ENCODE data around the gene SRC.

Gene SRC

DNA sequence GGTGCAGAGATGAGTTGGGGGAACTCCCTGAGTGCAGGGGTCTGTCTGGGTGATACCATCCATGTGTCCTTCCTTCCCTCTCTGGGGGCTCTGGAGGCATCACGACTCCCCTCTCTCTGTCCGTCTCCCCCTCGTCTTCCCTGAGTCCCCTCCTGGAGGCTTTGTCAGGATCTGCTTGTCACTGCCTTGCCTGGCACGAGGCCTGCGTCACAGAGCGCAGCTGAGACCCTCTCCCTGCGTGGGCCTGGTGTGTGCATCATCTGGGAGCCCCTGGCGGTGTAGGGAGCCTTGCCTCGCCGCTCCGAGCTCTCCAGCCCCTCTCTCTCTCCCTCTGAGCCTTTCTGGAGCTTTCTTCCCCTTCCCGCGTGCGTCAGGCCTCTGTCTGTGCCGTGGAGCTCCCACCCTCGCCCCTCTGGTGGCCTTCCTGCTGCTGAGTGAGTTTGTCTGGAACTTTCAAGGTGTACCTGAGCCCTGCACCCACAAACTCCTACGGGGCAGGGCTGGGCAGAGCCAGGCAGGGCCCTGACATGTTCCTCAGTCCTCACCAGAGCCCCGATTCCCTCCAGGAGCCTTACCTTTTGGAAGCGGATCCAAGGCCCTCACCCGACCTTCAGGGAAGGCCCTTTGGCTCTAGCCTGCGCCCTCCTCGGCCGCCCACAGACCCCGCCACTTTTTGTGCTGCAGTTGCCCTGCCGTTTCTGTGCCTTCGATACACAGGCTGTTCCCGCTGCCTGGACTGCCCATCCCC lies 70.3 kb downstream of the SRC start:
- DNase-seq = no peak

DNA sequence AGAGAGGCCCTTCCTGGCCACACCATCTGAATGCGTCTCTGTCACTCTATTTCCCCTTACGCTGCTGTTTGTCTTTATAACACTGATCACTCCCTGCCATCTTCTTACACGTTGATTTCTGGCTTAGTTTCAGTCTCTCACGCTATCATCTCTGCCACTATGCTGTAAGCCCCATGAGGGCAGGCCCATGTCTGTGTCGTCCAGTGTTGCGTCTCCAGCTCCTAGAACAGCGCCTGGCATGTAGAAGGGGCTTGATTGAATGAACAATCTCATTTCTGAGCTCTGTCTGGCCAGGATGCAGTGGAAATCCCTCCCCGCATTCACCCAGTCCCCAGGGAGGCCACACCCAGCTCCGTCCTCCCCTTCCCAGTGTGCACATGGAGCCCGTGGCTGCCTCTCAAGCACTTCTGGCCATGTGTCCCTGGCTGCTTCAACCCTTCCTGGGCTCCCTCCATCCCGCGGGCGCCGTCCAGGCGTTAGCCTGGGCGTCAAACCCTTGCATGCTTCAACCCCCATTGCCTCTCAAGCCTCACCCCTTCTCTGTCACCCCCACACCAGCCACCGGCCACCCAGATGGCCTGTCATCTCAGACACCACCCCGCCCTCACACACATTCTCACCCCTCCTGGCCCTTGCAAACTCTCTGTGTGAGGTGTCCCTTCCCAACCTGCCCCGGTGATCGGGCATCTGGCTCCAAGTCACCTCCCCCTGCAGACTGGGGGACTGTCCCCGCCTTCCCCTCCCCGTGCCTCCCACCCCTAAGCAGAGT lies 71.1 kb downstream of the SRC start:
- DNase-seq = no peak

- DNase-seq = no peak
Measured at GRCh38 chr20:37417617-37418467, 71.9 kb downstream of the SRC start.

DNA sequence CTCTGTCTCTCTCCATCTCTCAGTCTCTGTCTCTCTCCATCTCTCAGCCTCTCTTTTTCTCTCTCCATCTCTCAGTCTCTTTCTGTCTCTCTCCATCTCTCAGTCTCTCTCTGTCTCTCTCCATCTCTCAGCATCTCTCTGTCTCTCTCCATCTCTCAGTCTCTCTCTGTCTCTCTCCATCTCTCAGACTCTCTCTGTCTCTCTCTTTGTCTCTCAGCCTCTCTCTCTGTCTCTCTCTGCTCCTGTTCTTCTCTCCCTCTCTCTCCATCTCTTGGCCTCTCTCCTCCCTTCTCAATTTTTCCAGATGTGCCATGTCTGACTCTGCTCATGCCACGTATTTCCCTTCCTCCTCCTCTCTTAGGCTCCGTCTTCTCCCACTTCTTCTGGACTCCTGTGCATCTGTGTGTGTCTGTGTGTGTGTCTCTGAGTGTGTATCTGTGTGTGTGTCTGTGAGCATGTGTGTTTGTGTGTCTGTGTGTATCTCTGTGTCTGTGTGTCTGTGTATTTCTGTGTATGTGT lies 72.7 kb downstream of the SRC start:
- DNase-seq = no peak

DNA sequence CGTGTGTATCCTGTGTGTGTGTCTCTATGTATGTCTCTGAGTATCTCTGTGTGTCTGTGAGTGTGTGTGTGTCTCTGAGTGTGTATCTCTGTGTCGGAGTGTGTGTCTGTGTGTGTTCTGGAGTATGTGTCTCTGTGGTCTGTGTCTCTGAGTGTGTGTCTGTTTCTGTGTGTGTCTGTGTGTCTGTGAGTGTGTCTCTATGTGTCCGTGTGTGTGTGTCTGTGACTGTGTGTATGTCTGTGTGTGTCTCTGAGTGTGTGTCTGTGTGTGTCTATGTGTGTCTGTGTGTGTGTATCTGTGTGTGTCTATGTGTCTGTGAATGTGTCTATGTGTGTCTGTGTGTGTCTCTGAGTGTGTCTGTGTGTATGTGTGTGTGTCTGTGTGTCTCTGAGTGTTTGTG lies 73.4 kb downstream of the SRC start:
- no peak for DNase-seq

DNA sequence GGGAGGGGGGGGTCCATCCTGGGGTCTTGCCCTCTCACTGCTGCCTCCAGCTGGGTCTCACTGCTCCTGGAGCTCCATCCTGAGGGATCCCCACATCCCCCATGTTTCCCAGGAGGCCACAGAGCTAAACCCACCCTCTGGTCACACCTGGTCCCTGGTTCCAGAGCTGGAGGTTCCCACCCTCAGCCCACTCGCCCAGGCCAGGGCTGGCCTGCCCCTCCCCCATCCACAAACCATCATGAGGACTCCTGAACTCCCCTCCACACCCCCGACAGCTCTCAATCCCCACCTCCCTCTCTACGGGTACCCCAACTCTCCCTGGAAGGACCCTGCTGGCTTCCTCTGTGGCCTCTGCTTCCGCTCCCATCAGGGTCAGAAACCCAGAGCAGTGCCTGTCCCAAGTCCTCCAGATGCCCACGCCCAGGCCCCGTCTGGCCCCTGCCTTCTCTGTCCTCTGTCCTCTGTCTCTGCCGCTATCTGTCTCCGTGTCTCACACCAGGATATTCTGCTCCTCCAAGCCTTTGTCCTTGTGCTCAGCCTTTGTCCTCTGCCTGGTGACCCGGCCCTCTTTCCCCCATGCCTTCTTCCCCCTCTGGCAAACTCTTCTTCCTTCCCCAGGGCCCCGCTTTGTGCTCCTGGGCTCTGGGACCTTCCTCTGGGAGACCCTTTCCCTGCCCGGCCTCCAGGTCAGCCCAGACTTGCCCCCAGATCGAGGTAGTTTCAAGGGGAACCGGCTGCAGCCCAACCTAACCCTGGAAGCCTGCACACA lies 74.0 kb downstream of the SRC start:
- no peak for DNase-seq

DNA sequence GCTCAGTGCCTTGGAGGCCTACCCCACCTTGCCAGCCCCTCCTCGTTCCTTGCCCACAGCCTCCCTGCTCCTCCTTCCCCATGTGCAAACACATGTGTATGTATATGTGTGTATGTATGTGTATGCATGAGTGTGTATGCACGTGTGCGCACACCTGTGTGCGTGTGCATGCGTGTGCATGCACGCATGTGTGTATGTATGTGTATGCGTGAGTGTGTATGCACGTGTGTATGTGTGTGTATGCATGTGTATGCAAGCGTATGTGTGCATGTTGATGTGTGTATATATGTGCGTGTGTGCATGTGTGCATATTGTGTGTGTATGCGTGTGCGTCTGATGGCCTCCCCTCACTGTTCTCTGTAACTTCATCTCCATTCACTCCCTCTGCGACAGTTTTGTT lies 74.7 kb downstream of the SRC start:
- no peak for DNase-seq

DNA sequence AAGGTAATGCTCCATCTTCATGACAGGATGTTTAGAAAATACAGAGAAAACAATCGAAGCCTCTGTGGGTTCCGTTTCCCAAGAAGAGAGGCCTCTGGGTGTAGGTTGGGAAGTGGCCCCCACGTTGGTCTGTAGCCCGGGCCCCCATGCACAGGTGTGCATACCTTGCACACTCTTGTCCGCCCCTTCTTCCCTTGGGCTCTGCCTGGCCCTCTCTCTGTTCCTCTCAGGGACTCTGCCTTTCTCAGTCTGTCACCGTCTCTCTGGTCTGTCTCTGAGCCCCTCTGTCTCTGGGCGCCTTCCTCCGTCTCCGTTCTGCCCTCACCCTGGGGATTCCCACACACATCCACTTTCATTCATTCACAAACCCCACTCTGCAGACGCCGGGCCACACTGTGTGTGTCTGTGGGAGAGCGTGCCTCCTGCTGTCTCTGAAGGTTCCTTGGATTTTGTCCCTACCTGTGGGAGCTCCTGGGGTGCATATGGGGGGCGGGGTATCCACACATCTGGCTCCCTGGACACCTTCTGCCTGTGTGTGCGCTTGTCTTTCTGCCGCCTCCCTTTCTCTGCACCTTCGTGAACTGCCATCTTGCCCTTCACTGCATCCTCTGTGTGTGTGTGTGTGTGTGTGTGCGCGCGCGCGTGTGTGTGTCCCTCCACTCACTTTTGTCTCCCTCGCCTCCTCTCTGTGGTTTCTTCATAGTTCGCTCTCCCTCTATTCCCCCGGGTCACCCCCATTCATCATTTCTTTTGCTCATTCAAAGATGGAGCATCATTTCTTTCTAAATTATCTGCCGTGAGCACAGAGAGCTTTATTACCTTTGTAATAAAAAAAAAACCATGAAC lies 75.3 kb downstream of the SRC start:
- no peak for DNase-seq

- DNase-seq = no peak
Measured at GRCh38 chr20:37421988-37422387, 76.0 kb downstream of the SRC start.

DNA sequence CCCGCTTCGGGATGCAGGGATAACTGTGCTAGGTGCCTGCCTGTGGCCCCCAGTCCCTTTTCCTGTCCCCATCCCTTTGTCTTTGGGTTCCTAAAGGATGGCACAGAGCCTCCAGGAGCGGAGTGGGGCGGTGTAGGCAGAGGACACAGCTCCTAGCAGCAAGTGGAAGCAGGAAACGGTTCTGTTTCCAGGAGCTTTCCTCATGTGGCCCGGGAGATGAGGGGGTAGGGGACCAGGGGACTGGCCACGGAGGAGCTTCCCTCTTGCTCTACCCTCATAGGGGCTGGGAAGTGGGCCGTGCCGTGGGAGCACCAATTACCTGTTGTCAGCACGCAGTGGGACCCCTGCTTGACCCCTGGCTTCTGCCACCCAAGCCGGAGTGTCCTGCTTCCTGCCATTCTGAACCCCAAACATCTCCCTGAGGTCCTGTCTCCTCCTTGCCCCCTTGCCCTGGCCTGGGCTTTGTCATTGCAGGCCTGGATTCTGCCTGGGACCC lies 76.9 kb downstream of the SRC start:
- no peak for DNase-seq

GRCh38 chr20:37423545-37423944 lies 77.6 kb downstream of the SRC start:
- no peak for DNase-seq

DNA sequence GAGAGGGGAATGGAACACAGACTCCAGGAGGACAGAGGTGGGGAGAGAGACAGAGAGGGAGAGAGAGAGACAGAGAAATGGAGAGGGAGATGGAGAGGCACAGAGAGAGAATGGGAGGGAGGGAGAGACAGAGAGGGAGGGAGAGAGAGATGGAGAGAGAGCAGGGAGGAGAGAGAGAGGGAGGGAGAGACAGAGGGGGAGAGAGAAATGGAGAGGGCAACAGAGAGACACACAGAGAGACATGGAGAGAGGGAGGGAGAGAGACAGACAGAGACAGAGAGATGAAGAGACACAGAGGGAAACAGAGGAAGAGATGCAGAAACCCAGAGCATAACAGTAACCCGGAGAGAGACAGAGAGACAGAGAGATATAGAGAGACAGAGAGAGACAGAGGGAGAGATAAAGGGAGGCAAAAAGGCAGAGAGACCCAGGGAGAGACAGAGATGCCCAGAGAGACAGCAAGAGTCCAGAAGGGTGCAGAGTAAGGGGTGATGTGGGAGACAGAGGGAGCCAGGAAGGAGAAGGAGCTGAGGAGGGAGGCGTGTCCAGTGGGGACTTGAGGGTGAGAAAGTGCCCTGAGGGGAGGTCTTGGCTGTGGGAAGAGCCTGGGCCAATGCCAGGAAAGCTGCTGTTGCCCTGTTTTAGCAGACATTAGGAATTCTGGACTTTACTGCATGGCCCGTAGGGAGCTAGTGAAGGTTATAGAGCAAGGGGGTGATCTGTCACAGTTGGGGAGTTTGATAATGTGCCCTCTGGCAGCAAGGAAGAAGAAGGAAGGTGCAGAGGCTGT lies 78.3 kb downstream of the SRC start:
- no peak for DNase-seq

- DNase-seq = no peak
Measured at GRCh38 chr20:37425103-37425625, 79.2 kb downstream of the SRC start.

DNA sequence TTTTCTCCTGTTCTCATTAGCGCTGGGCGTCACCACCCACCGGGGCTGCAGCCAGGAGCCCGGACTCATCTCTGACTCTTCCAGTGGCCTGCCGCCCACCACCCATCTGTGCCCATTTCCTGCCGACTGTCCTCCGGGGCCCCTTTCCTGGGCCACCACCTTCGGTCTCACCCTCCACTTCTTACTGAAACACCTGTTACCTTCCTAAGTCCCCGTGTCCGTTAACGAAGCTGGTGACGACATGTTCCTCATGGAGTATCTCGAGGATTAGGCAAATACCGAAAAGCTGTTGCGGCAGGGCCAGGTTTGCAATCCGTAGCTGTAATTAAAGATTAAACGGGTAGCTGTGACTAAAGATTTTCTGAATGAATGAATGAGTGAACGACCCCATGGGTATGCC lies 80.2 kb downstream of the SRC start:
- no peak for DNase-seq

DNA sequence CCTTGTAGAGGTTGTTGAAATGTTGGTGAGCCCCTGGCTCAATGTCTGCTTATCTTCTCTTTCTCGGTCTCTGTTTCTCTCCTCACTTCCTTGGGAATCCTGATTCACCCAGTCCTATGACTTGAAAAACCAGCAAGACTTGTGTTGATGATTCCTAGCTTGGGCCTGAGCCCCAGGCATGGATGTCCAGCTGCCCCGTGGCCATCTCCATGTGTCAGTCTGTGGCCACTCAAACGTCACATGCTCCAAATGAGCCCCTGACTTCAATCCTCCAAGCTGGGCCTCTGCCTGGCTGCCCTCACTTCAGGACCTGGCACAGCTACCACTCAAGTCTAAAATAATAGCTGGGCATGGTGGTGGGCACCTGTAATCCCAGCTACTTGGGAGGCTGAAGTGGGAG lies 81.0 kb downstream of the SRC start:
- DNase-seq = no peak

GRCh38 chr20:37430044-37430443 lies 84.1 kb downstream of the SRC start:
- DNase-seq = no peak

GRCh38 chr20:37430778-37431460 lies 85.0 kb downstream of the SRC start:
- no peak for DNase-seq

- no peak for DNase-seq
Measured at GRCh38 chr20:37431786-37432185, 85.8 kb downstream of the SRC start.

DNA sequence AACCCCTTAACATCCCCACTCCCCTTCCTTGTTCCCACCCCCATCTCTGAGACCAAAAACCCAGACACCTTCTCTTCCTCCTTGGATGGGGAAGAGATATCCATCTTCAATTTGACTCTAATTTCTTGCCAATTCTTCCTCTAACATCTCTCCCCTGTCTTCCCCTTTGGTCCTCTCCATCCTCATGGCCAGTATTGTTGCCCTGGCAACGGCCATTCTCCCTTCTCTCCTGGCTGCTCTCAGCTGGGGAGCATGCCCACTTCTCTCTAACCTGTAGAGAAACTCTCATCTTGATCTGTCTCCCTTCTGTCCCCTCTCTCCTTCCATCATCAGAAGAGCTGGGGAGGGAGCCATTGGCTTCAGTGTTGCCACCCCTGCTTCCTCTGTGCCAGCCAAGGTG lies 86.7 kb downstream of the SRC start:
- DNase-seq = no peak

DNA sequence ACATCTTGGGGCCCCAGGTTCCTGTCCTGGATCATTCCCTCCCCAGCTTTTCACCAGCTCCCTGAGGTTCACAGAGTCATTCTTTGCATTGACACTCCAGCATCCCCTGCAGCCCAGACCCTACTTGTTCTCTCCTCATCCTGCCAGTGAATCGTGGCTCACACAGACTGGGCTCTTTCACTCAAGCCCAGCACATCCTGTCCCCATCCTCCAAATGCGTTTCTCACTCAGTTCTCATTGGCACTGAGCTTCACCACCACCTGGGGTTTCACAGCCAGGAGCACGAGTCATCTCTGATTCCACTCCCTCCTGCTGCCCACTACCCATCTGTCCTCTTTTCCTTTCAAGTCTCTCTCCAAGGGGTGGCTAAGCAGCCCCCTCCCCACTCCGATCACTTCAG lies 89.7 kb downstream of the SRC start:
- no peak for DNase-seq
